ENCODE measurements around the gene HIF1A.
"Not testable (repeated sequence)": the region's sequence is repeated elsewhere in the genome, so short reads cannot be mapped to it uniquely, and the experiment has no call there.

HIF1A gene

GRCh38 chr14:61700104-61700886, 5.0 kb downstream of the HIF1A start:
- H3K9ac ChIP-seq (ENCODE audit: insufficient read length, low read depth), result no peak overlapping the region
- TF ChIP-seq ZNF274 (IDR thresholded peaks at IDR 0.05; ENCODE audit: low read depth, low read length), result no peak
- no peak for TF ChIP-seq YY1 (IDR thresholded peaks at IDR 0.05; ENCODE audit: insufficient read depth, insufficient read length)
- TF ChIP-seq SUZ12 (IDR thresholded peaks at IDR 0.05; ENCODE audit: extremely low read depth, insufficient read depth, insufficient read length), result no peak
- H3K9me3 ChIP-seq (ENCODE audit: insufficient read depth, low read length), result no peaks in the 10 kb centered on the region

GRCh38 chr14:61701946-61702345, 6.6 kb downstream of the HIF1A start:
- no peak overlapping the region for H3K4me3 ChIP-seq (ENCODE audit: insufficient read length, low read depth)
- no peaks in the 10 kb centered on the region for H3K27me3 ChIP-seq (ENCODE audit: insufficient read depth, insufficient read length)
- H3K9me3 ChIP-seq (ENCODE audit: insufficient read depth, low read length), result no peaks in the 10 kb centered on the region
- H3K4me1 ChIP-seq (ENCODE audit: insufficient read depth, insufficient read length), result no peaks in the 10 kb centered on the region
- no peak for DNase-seq (ENCODE audit: low read depth, low spot score)
- H3K9ac ChIP-seq (ENCODE audit: insufficient read length, low read depth), result no peak overlapping the region
- TF ChIP-seq YY1 (IDR thresholded peaks at IDR 0.05; ENCODE audit: insufficient read depth, insufficient read length), result no peak
- no peak for TF ChIP-seq ZNF274 (IDR thresholded peaks at IDR 0.05; ENCODE audit: low read depth, low read length)
- TF ChIP-seq SUZ12 (IDR thresholded peaks at IDR 0.05; ENCODE audit: extremely low read depth, insufficient read depth, insufficient read length), result no peak
- peaks cover 2% of the 10 kb centered on the region for H3K36me3 ChIP-seq (ENCODE audit: insufficient read depth, insufficient read length, low read length)

More at GRCh38 chr14:61700104-61700886, 5.0 kb downstream of the HIF1A start:
- DNase-seq (ENCODE audit: low read depth, low spot score), result no peak
- H3K27me3 ChIP-seq (ENCODE audit: insufficient read depth, insufficient read length), result no peaks in the 10 kb centered on the region
- H3K36me3 ChIP-seq (ENCODE audit: insufficient read depth, insufficient read length, low read length), result peaks cover 2% of the 10 kb centered on the region
- H3K4me3 ChIP-seq (ENCODE audit: insufficient read length, low read depth), result no peak overlapping the region
- no peaks in the 10 kb centered on the region for H3K4me1 ChIP-seq (ENCODE audit: insufficient read depth, insufficient read length)

- Histone ChIP-seq H3K27me3 (ENCODE audit: insufficient read depth, insufficient read length) (no peaks in the 10 kb centered on the region), H3K4me3 (ENCODE audit: insufficient read length, low read depth) (no peak overlapping the region), H3K4me1 (ENCODE audit: insufficient read depth, insufficient read length) (no peaks in the 10 kb centered on the region), H3K9me3 (ENCODE audit: insufficient read depth, low read length) (no peaks in the 10 kb centered on the region), H3K36me3 (ENCODE audit: insufficient read depth, insufficient read length, low read length) (peaks cover 2% of the 10 kb centered on the region), H3K9ac (ENCODE audit: insufficient read length, low read depth) (no peak overlapping the region)
- DNase-seq (ENCODE audit: low read depth, low spot score), result no peak
- TF ChIP-seq ZNF274 (IDR thresholded peaks at IDR 0.05; ENCODE audit: low read depth, low read length) (no peak), SUZ12 (IDR thresholded peaks at IDR 0.05; ENCODE audit: extremely low read depth, insufficient read depth, insufficient read length) (no peak), YY1 (IDR thresholded peaks at IDR 0.05; ENCODE audit: insufficient read depth, insufficient read length) (no peak)
These were observed 8.2 kb downstream of the HIF1A start for GRCh38 chr14:61703342-61704129.

GRCh38 chr14:61704554-61704953, 9.2 kb downstream of the HIF1A start:
- TF ChIP-seq ZNF274 (IDR thresholded peaks at IDR 0.05; ENCODE audit: low read depth, low read length) (no peak), SUZ12 (IDR thresholded peaks at IDR 0.05; ENCODE audit: extremely low read depth, insufficient read depth, insufficient read length) (no peak), YY1 (IDR thresholded peaks at IDR 0.05; ENCODE audit: insufficient read depth, insufficient read length) (no peak)
- no peaks in the 10 kb centered on the region for H3K4me1 ChIP-seq (ENCODE audit: insufficient read depth, insufficient read length)
- H3K4me3 ChIP-seq (ENCODE audit: insufficient read length, low read depth), result no peak overlapping the region
- no peak overlapping the region for H3K9ac ChIP-seq (ENCODE audit: insufficient read length, low read depth)
- no peaks in the 10 kb centered on the region for H3K9me3 ChIP-seq (ENCODE audit: insufficient read depth, low read length)
- no peak for DNase-seq (ENCODE audit: low read depth, low spot score)
- H3K27me3 ChIP-seq (ENCODE audit: insufficient read depth, insufficient read length), result no peaks in the 10 kb centered on the region
- H3K36me3 ChIP-seq (ENCODE audit: insufficient read depth, insufficient read length, low read length), result peaks cover 2% of the 10 kb centered on the region

GRCh38 chr14:61705017-61705416, 9.7 kb downstream of the HIF1A start:
- no peak for DNase-seq (ENCODE audit: low read depth, low spot score)
- H3K9me3 ChIP-seq (ENCODE audit: insufficient read depth, low read length), result no peaks in the 10 kb centered on the region
- no peak overlapping the region for H3K4me3 ChIP-seq (ENCODE audit: insufficient read length, low read depth)
- H3K4me1 ChIP-seq (ENCODE audit: insufficient read depth, insufficient read length), result no peaks in the 10 kb centered on the region
- no peaks in the 10 kb centered on the region for H3K27me3 ChIP-seq (ENCODE audit: insufficient read depth, insufficient read length)
- H3K9ac ChIP-seq (ENCODE audit: insufficient read length, low read depth), result no peak overlapping the region
- peaks cover 2% of the 10 kb centered on the region for H3K36me3 ChIP-seq (ENCODE audit: insufficient read depth, insufficient read length, low read length)
- no peak for TF ChIP-seq ZNF274 (IDR thresholded peaks at IDR 0.05; ENCODE audit: low read depth, low read length)
- TF ChIP-seq YY1 (IDR thresholded peaks at IDR 0.05; ENCODE audit: insufficient read depth, insufficient read length), result no peak
- no peak for TF ChIP-seq SUZ12 (IDR thresholded peaks at IDR 0.05; ENCODE audit: extremely low read depth, insufficient read depth, insufficient read length)

- no peak overlapping the region for H3K9ac ChIP-seq (ENCODE audit: insufficient read length, low read depth)
- H3K27me3 ChIP-seq (ENCODE audit: insufficient read depth, insufficient read length), result no peaks in the 10 kb centered on the region
- no peaks in the 10 kb centered on the region for H3K9me3 ChIP-seq (ENCODE audit: insufficient read depth, low read length)
These were observed 10.9 kb downstream of the HIF1A start for GRCh38 chr14:61706096-61706690.

GRCh38 chr14:61707774-61708173, 12.5 kb downstream of the HIF1A start:
- H3K4me3 ChIP-seq (ENCODE audit: insufficient read length, low read depth); DNase-seq (ENCODE audit: low read depth, low spot score); H3K9me3 ChIP-seq (ENCODE audit: insufficient read depth, low read length); H3K4me1 ChIP-seq (ENCODE audit: insufficient read depth, insufficient read length); H3K9ac ChIP-seq (ENCODE audit: insufficient read length, low read depth); H3K36me3 ChIP-seq (ENCODE audit: insufficient read depth, insufficient read length, low read length); H3K27me3 ChIP-seq (ENCODE audit: insufficient read depth, insufficient read length): not testable (repeated sequence)

More at GRCh38 chr14:61706096-61706690, 10.9 kb downstream of the HIF1A start:
- Histone ChIP-seq H3K4me3 (ENCODE audit: insufficient read length, low read depth) (no peak overlapping the region), H3K4me1 (ENCODE audit: insufficient read depth, insufficient read length) (no peaks in the 10 kb centered on the region), H3K36me3 (ENCODE audit: insufficient read depth, insufficient read length, low read length) (peaks cover 2% of the 10 kb centered on the region)
- DNase-seq (ENCODE audit: low read depth, low spot score), result no peak
- TF ChIP-seq YY1 (IDR thresholded peaks at IDR 0.05; ENCODE audit: insufficient read depth, insufficient read length) (no peak), SUZ12 (IDR thresholded peaks at IDR 0.05; ENCODE audit: extremely low read depth, insufficient read depth, insufficient read length) (no peak), ZNF274 (IDR thresholded peaks at IDR 0.05; ENCODE audit: low read depth, low read length) (no peak)

GRCh38 chr14:61708693-61709092, 13.4 kb downstream of the HIF1A start:
- H3K4me3 ChIP-seq (ENCODE audit: insufficient read length, low read depth); H3K4me1 ChIP-seq (ENCODE audit: insufficient read depth, insufficient read length); H3K9me3 ChIP-seq (ENCODE audit: insufficient read depth, low read length); H3K27me3 ChIP-seq (ENCODE audit: insufficient read depth, insufficient read length); H3K9ac ChIP-seq (ENCODE audit: insufficient read length, low read depth); H3K36me3 ChIP-seq (ENCODE audit: insufficient read depth, insufficient read length, low read length); DNase-seq (ENCODE audit: low read depth, low spot score): not testable (repeated sequence)

Data from NT2/D1 (cell line).